ENCODE data around the gene CNEP1R1.
A peak's percentile ranks its signal among the peaks of the same experiment; 100 is the strongest.
"Not testable (repeated sequence)": the region's sequence is repeated elsewhere in the genome, so short reads cannot be mapped to it uniquely, and the experiment has no call there.

CNEP1R1 gene

GRCh38 chr16:50012182-50012581 is 12.8 kb upstream of the CNEP1R1 start:
- TF ChIP-seq CTCF (IDR thresholded peaks at IDR 0.05; ENCODE audit: extremely low read depth, insufficient read depth, missing control alignments): no peak
- in situ Hi-C loops (cut with MboI; ENCODE audit: low pct_unique_long_range_greater_than_20kb, low sequenced_read_pairs, unreplicated experiment): no loop called here
- no peak for DNase-seq (ENCODE audit: low spot score)

GRCh38 chr16:50014211-50014610 is 10.8 kb upstream of the CNEP1R1 start:
- in situ Hi-C loops (cut with MboI; ENCODE audit: low pct_unique_long_range_greater_than_20kb, low sequenced_read_pairs, unreplicated experiment); DNase-seq (ENCODE audit: low spot score): not testable (repeated sequence)

GRCh38 chr16:50015631-50016030 is 9.4 kb upstream of the CNEP1R1 start:
- TF ChIP-seq CTCF (IDR thresholded peaks at IDR 0.05; ENCODE audit: extremely low read depth, insufficient read depth, missing control alignments): no peak
- in situ Hi-C loops (cut with MboI; ENCODE audit: low pct_unique_long_range_greater_than_20kb, low sequenced_read_pairs, unreplicated experiment): no loop called here
- DNase-seq (ENCODE audit: low spot score): no peak

- in situ Hi-C loops (cut with MboI; ENCODE audit: low pct_unique_long_range_greater_than_20kb, low sequenced_read_pairs, unreplicated experiment): no loop called here
- no peak for TF ChIP-seq CTCF (IDR thresholded peaks at IDR 0.05; ENCODE audit: extremely low read depth, insufficient read depth, missing control alignments)
- no peak for DNase-seq (ENCODE audit: low spot score)
These were observed 7.5 kb upstream of the CNEP1R1 start for GRCh38 chr16:50017553-50017952.

- TF ChIP-seq CTCF (IDR thresholded peaks at IDR 0.05; ENCODE audit: extremely low read depth, insufficient read depth, missing control alignments): peak; percentile 38
- in situ Hi-C loops (cut with MboI; ENCODE audit: low pct_unique_long_range_greater_than_20kb, low sequenced_read_pairs, unreplicated experiment): no loop called here
- peak; percentile 30 for DNase-seq (ENCODE audit: low spot score)
These were observed 3.5 kb upstream of the CNEP1R1 start for GRCh38 chr16:50021544-50021943.

GRCh38 chr16:50023641-50024040 is 1.4 kb upstream of the CNEP1R1 start:
- no peak for DNase-seq (ENCODE audit: low spot score)
- TF ChIP-seq CTCF (IDR thresholded peaks at IDR 0.05; ENCODE audit: extremely low read depth, insufficient read depth, missing control alignments): no peak
- in situ Hi-C loops (cut with MboI; ENCODE audit: low pct_unique_long_range_greater_than_20kb, low sequenced_read_pairs, unreplicated experiment): no loop called here

- no peak for DNase-seq (ENCODE audit: low spot score)
- in situ Hi-C loops (cut with MboI; ENCODE audit: low pct_unique_long_range_greater_than_20kb, low sequenced_read_pairs, unreplicated experiment): no loop called here
- TF ChIP-seq CTCF (IDR thresholded peaks at IDR 0.05; ENCODE audit: extremely low read depth, insufficient read depth, missing control alignments): no peak
These were observed 818 bp upstream of the CNEP1R1 start for GRCh38 chr16:50024207-50024606.

Measured in GM13977 (cell line).